Immature natural killer cell (primary cell): ENCODE results near the gene TNS3. TPM values are rescaled to one million over a fixed set of nuclear protein-coding genes. Genes with fewer than 3 reads are reported as not detected.
"Not testable (repeated sequence)": the region's sequence is repeated elsewhere in the genome, so short reads cannot be mapped to it uniquely, and the experiment has no call there.

Experiments used
- DNase-seq, 3 donors: peaks; one replicate each; pipeline ENCODE4 v3.0.0; 2022; ENCODE audit warnings: mixed read lengths in 1 of 3
- H3K27ac Mint-ChIP-seq, 6 donors: one replicate each; pipeline ENCODE4 v1.8.0; 2020; ENCODE audit warnings: mixed read lengths in 6 of 6, mild to moderate bottlenecking in 5 of 6, inconsistent platforms in 4 of 6, moderate library complexity in 3 of 6
- H3K27me3 Mint-ChIP-seq, 3 donors: one replicate each; pipeline ENCODE4 v1.8.0; 2020 to 2021; ENCODE audit warnings: low read depth in 3 of 3, mild to moderate bottlenecking in 3 of 3, mixed read lengths in 3 of 3, moderate library complexity in 3 of 3, inconsistent platforms in 1 of 3
- H3K36me3 Mint-ChIP-seq, 3 donors: one replicate each; pipeline ENCODE4 v1.8.0; 2020; ENCODE audit warnings: mixed read lengths in 3 of 3, inconsistent platforms in 2 of 3, mild to moderate bottlenecking in 2 of 3
- H3K4me1 Mint-ChIP-seq, 2 donors: one replicate each; pipeline ENCODE4 v1.8.0; 2020; ENCODE audit warnings: inconsistent platforms in 2 of 2, mild to moderate bottlenecking in 2 of 2, mixed read lengths in 2 of 2, moderate library complexity in 1 of 2
- H3K4me3 Mint-ChIP-seq, 5 donors: one replicate each; pipeline ENCODE4 v1.8.0; 2020; ENCODE audit warnings: mild to moderate bottlenecking in 5 of 5, mixed read lengths in 5 of 5, inconsistent platforms in 3 of 5, moderate library complexity in 3 of 5
- H3K9me3 Mint-ChIP-seq, 6 donors: one replicate each; pipeline ENCODE4 v1.8.0; 2020; ENCODE audit warnings: mild to moderate bottlenecking in 6 of 6, mixed read lengths in 6 of 6, inconsistent platforms in 4 of 6, moderate library complexity in 3 of 6
- polyA plus RNA-seq, 3 donors: library from polyadenylated mRNA; unstranded; fragments of 300-500 nt; fragmentation: Illumina TruSeq; gene quantifications; one replicate each; pipeline ENCODE4 v1.2.3, GENCODE V29; 2021

Gene TNS3
- polyA plus RNA-seq, 3 donors from 2014 or later: 0.19 TPM; not detected in 2

- peaks cover 4 to 10% (median 5%) of the 10 kb centered on the region in 3 donors for H3K27me3 Mint-ChIP-seq
- DNase-seq: no peak
- no peak overlapping the region for H3K27ac Mint-ChIP-seq
- no peak overlapping the region for H3K4me3 Mint-ChIP-seq
- no peaks in the 10 kb centered on the region for H3K4me1 Mint-ChIP-seq
- H3K36me3 Mint-ChIP-seq: no peaks in the 10 kb centered on the region
- H3K9me3 Mint-ChIP-seq: no peaks in the 10 kb centered on the region
Measured at GRCh38 chr7:47544416-47544815, 37.5 kb downstream of the TNS3 start.

GRCh38 chr7:47543714-47544113 is 38.2 kb downstream of the TNS3 start:
- no peak for DNase-seq
- no peaks in the 10 kb centered on the region for H3K9me3 Mint-ChIP-seq
- no peaks in the 10 kb centered on the region for H3K4me1 Mint-ChIP-seq
- no peaks in the 10 kb centered on the region for H3K36me3 Mint-ChIP-seq
- no peak overlapping the region for H3K27ac Mint-ChIP-seq
- H3K4me3 Mint-ChIP-seq: no peak overlapping the region
- H3K27me3 Mint-ChIP-seq: peaks cover 4 to 13% (median 7%) of the 10 kb centered on the region in 3 donors

GRCh38 chr7:47543056-47543455 is 38.9 kb downstream of the TNS3 start:
- Mint-ChIP-seq H3K36me3 (no peaks in the 10 kb centered on the region), H3K4me3 (no peak overlapping the region), H3K9me3 (no peaks in the 10 kb centered on the region), H3K4me1 (no peaks in the 10 kb centered on the region), H3K27me3 (peaks cover 4 to 13% (median 10%) of the 10 kb centered on the region in 3 donors), H3K27ac (no peak overlapping the region)
- DNase-seq: no peak

GRCh38 chr7:47542051-47542450 is 39.9 kb downstream of the TNS3 start:
- Mint-ChIP-seq H3K4me3 (no peak overlapping the region), H3K9me3 (no peaks in the 10 kb centered on the region), H3K4me1 (no peaks in the 10 kb centered on the region)

GRCh38 chr7:47541485-47541884 is 40.4 kb downstream of the TNS3 start:
- H3K4me1 Mint-ChIP-seq, H3K4me3 Mint-ChIP-seq: not testable (repeated sequence)

More at GRCh38 chr7:47542051-47542450, 39.9 kb downstream of the TNS3 start:
- Mint-ChIP-seq H3K36me3 (no peaks in the 10 kb centered on the region), H3K27me3 (peaks cover 4 to 12% (median 7%) of the 10 kb centered on the region in 3 donors), H3K27ac (no peak overlapping the region)
- no peak for DNase-seq

GRCh38 chr7:47540387-47541350 is 41.2 kb downstream of the TNS3 start:
- Mint-ChIP-seq H3K36me3 (no peaks in the 10 kb centered on the region), H3K4me3 (no peak overlapping the region), H3K4me1 (no peaks in the 10 kb centered on the region), H3K27ac (no peak overlapping the region), H3K9me3 (no peaks in the 10 kb centered on the region), H3K27me3 (peaks cover 2 to 15% (median 9%) of the 10 kb centered on the region in 3 donors)
- no peak for DNase-seq

More at GRCh38 chr7:47541485-47541884, 40.4 kb downstream of the TNS3 start:
- peaks cover 2 to 15% (median 8%) of the 10 kb centered on the region in 3 donors for H3K27me3 Mint-ChIP-seq
- H3K27ac Mint-ChIP-seq, DNase-seq, H3K9me3 Mint-ChIP-seq, H3K36me3 Mint-ChIP-seq: not testable (repeated sequence)

GRCh38 chr7:47540053-47540386 is 41.9 kb downstream of the TNS3 start:
- H3K36me3 Mint-ChIP-seq: no peaks in the 10 kb centered on the region
- no peaks in the 10 kb centered on the region for H3K9me3 Mint-ChIP-seq
- H3K4me1 Mint-ChIP-seq: no peaks in the 10 kb centered on the region
- DNase-seq: no peak
- peaks cover 2 to 15% (median 9%) of the 10 kb centered on the region in 3 donors for H3K27me3 Mint-ChIP-seq
- no peak overlapping the region for H3K27ac Mint-ChIP-seq
- no peak overlapping the region for H3K4me3 Mint-ChIP-seq

GRCh38 chr7:47539398-47540052 is 42.4 kb downstream of the TNS3 start:
- Mint-ChIP-seq H3K4me1 (no peaks in the 10 kb centered on the region), H3K4me3 (no peak overlapping the region), H3K27ac (no peak overlapping the region), H3K27me3 (peaks cover 2 to 15% (median 9%) of the 10 kb centered on the region in 3 donors), H3K9me3 (no peaks in the 10 kb centered on the region), H3K36me3 (no peaks in the 10 kb centered on the region)
- no peak for DNase-seq

- Mint-ChIP-seq H3K27ac (no peak overlapping the region), H3K4me3 (no peak overlapping the region), H3K36me3 (no peaks in the 10 kb centered on the region), H3K4me1 (no peaks in the 10 kb centered on the region), H3K27me3 (peaks cover 2 to 15% (median 9%) of the 10 kb centered on the region in 3 donors), H3K9me3 (no peaks in the 10 kb centered on the region)
- DNase-seq: no peak
Measured at GRCh38 chr7:47538846-47539311, 43.0 kb downstream of the TNS3 start.

GRCh38 chr7:47537716-47538675 is 43.9 kb downstream of the TNS3 start:
- Mint-ChIP-seq H3K4me3 (no peak overlapping the region), H3K9me3 (no peaks in the 10 kb centered on the region), H3K36me3 (no peaks in the 10 kb centered on the region), H3K27ac (no peak overlapping the region), H3K27me3 (peaks cover 2 to 15% (median 9%) of the 10 kb centered on the region in 3 donors), H3K4me1 (no peaks in the 10 kb centered on the region)
- no peak for DNase-seq

GRCh38 chr7:47536661-47537611 is 45.0 kb downstream of the TNS3 start:
- H3K4me3 Mint-ChIP-seq: no peak overlapping the region
- no peaks in the 10 kb centered on the region for H3K36me3 Mint-ChIP-seq
- DNase-seq: no peak
- H3K27ac Mint-ChIP-seq: no peak overlapping the region
- no peaks in the 10 kb centered on the region for H3K4me1 Mint-ChIP-seq
- peaks cover 0 to 1% (median 0%) of the 10 kb centered on the region in 6 donors for H3K9me3 Mint-ChIP-seq
- peaks cover 2 to 15% (median 9%) of the 10 kb centered on the region in 3 donors for H3K27me3 Mint-ChIP-seq

GRCh38 chr7:47535704-47536628 is 45.9 kb downstream of the TNS3 start:
- Mint-ChIP-seq H3K4me3 (no peak overlapping the region), H3K36me3 (no peaks in the 10 kb centered on the region), H3K9me3 (peaks cover 0 to 1% (median 0%) of the 10 kb centered on the region in 6 donors), H3K4me1 (no peaks in the 10 kb centered on the region), H3K27me3 (peaks cover 2 to 13% (median 9%) of the 10 kb centered on the region in 3 donors), H3K27ac (no peak overlapping the region)
- DNase-seq: no peak
